Activated T-helper 1 cell treated with anti-CD3 and anti-CD28 coated beads, Interleukin-12 subunit alpha, Interleukin-12 subunit beta, Interleukin-2, Interleukin-4 antibody, amounts not matched to agents 30 ng/mL and 10 ng/mL and 1 ng/mL, durations not matched to agents 14 hours and 24 hours and 36 hours (primary cell): ENCODE results near the gene OXA1L. TPM values are rescaled to one million over a fixed set of nuclear protein-coding genes. Genes with fewer than 3 reads are reported as not detected.
"Not testable (repeated sequence)": the region's sequence is repeated elsewhere in the genome, so short reads cannot be mapped to it uniquely, and the experiment has no call there.

Source experiments
- DNase-seq: peaks from one replicate; pipeline ENCODE4 v3.0.0; 2021; ENCODE audit warnings: low spot score
- H3K27ac Mint-ChIP-seq: one replicate; pipeline ENCODE4 v1.8.0; 2021; ENCODE audit warnings: mild to moderate bottlenecking, mixed read lengths
- H3K27me3 Mint-ChIP-seq: one replicate; pipeline ENCODE4 v1.8.0; 2022; ENCODE audit warnings: mild to moderate bottlenecking, moderate library complexity, mixed read lengths; ENCODE audit not compliant: insufficient read depth
- H3K36me3 Mint-ChIP-seq: one replicate; pipeline ENCODE4 v1.8.0; 2021; ENCODE audit warnings: low read depth, mixed read lengths
- H3K4me1 Mint-ChIP-seq: one replicate; pipeline ENCODE4 v1.8.0; 2021; ENCODE audit warnings: low read depth, mixed read lengths
- H3K4me3 Mint-ChIP-seq: one replicate; pipeline ENCODE4 v1.8.0; 2021; ENCODE audit warnings: mild to moderate bottlenecking, moderate library complexity, mixed read lengths
- H3K9me3 Mint-ChIP-seq: one replicate; pipeline ENCODE4 v1.8.0; 2021; ENCODE audit warnings: mixed read lengths
- intact Hi-C: fragments of 100-400 bp; cut with micrococcal nuclease; formaldehyde crosslinking; loops from one replicate; pipeline ENCODE4 v1.15.1; 2024
- total RNA-seq: library from RNA; stranded (reverse); gene quantifications from 2 replicates; pipeline ENCODE4 v1.2.3, GENCODE V29; 2022

The OXA1L gene
- total RNA-seq, 1 donor from 2014 or later, result 127 TPM

DNA sequence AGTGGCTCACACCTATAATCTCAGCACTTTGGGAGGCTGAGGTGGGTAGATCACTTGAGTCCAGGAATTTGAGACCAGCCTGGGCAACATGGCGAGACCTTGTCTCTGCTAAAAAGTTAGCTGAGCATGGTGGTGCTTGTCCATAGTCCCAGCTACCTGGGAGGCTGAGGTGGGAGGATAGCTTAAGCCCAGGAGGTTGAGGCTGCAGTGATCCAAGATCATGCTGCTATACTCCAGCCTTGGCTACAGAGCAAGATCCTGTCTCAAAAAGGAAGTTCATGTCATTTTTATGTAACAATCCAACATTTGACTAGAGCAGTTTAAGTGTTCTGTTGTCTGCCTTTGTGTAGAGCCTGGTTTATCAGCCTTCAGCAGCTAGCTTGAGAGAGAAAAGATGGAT lies 6.2 kb downstream of the OXA1L start:
- no peak overlapping the region for H3K27ac Mint-ChIP-seq
- no peaks in the 10 kb centered on the region for H3K27me3 Mint-ChIP-seq
- no peak overlapping the region for H3K4me3 Mint-ChIP-seq
- peaks cover 54% of the 10 kb centered on the region for H3K36me3 Mint-ChIP-seq
- DNase-seq, result no peak
- peaks cover 10% of the 10 kb centered on the region for H3K4me1 Mint-ChIP-seq
- H3K9me3 Mint-ChIP-seq, result no peaks in the 10 kb centered on the region
- intact Hi-C loops, result no loop called here

GRCh38 chr14:22773162-22774010 lies 6.9 kb downstream of the OXA1L start:
- peaks cover 3% of the 10 kb centered on the region for H3K4me1 Mint-ChIP-seq
- intact Hi-C loops, result no loop called here
- no peaks in the 10 kb centered on the region for H3K27me3 Mint-ChIP-seq
- no peaks in the 10 kb centered on the region for H3K9me3 Mint-ChIP-seq
- DNase-seq, result no peak
- H3K36me3 Mint-ChIP-seq, result peaks cover 54% of the 10 kb centered on the region
- no peak overlapping the region for H3K27ac Mint-ChIP-seq
- no peak overlapping the region for H3K4me3 Mint-ChIP-seq

GRCh38 chr14:22774011-22774706 lies 7.7 kb downstream of the OXA1L start:
- Mint-ChIP-seq H3K36me3 (peaks cover 50% of the 10 kb centered on the region), H3K9me3 (no peaks in the 10 kb centered on the region), H3K27ac (no peak overlapping the region), H3K4me1 (no peaks in the 10 kb centered on the region), H3K4me3 (no peak overlapping the region), H3K27me3 (no peaks in the 10 kb centered on the region)
- DNase-seq, result no peak
- intact Hi-C loops, result no loop called here

- Mint-ChIP-seq H3K27ac (no peak overlapping the region), H3K4me3 (no peak overlapping the region), H3K27me3 (no peaks in the 10 kb centered on the region), H3K9me3 (no peaks in the 10 kb centered on the region), H3K36me3 (peaks cover 30% of the 10 kb centered on the region), H3K4me1 (no peaks in the 10 kb centered on the region)
- intact Hi-C loops, result no loop called here
- DNase-seq, result no peak
Observed at GRCh38 chr14:22776215-22776614, 9.7 kb downstream of the OXA1L start.

- DNase-seq, H3K27ac Mint-ChIP-seq: not testable (repeated sequence)
Observed at GRCh38 chr14:22776849-22777248, 10.4 kb downstream of the OXA1L start.

GRCh38 chr14:22778084-22778483 lies 11.6 kb downstream of the OXA1L start:
- H3K27ac Mint-ChIP-seq, result no peak overlapping the region
- H3K27me3 Mint-ChIP-seq, result no peaks in the 10 kb centered on the region
- intact Hi-C loops, result no loop called here
- H3K9me3 Mint-ChIP-seq, result no peaks in the 10 kb centered on the region
- no peaks in the 10 kb centered on the region for H3K4me1 Mint-ChIP-seq
- peaks cover 23% of the 10 kb centered on the region for H3K36me3 Mint-ChIP-seq
- no peak overlapping the region for H3K4me3 Mint-ChIP-seq
- DNase-seq, result no peak

More at GRCh38 chr14:22776849-22777248, 10.4 kb downstream of the OXA1L start:
- intact Hi-C loops, H3K9me3 Mint-ChIP-seq, H3K4me3 Mint-ChIP-seq, H3K4me1 Mint-ChIP-seq, H3K27me3 Mint-ChIP-seq: not testable (repeated sequence)
- peaks cover 23% of the 10 kb centered on the region for H3K36me3 Mint-ChIP-seq

DNA sequence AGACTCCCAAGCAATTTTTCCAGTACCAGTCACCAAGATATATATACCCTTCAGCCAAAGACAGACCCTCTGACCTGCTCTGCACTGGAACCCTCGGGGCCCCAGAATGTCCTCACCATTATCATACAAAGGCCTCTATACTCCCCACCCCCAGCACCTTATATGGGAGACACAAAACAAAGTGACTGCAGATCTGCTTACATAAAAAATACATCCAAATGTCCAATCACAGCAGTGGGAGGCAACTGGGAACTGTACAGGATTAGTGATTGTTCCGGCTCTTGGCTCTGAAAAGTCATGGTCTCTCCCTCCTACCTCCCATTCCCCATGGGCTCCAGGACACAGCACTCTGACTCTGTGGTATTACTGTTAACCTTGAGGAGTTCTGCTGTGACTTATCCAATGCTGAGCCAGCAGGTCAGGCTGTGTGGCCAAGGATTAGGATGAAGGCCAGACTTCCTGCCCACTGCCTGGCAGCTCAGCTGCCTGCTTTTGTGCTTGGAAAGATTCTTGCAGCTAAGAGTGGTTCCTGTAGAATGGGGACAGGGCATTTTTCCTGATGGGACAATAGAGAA lies 13.7 kb downstream of the OXA1L start:
- H3K4me1 Mint-ChIP-seq, result no peaks in the 10 kb centered on the region
- H3K9me3 Mint-ChIP-seq, result no peaks in the 10 kb centered on the region
- H3K27ac Mint-ChIP-seq, result no peak overlapping the region

DNA sequence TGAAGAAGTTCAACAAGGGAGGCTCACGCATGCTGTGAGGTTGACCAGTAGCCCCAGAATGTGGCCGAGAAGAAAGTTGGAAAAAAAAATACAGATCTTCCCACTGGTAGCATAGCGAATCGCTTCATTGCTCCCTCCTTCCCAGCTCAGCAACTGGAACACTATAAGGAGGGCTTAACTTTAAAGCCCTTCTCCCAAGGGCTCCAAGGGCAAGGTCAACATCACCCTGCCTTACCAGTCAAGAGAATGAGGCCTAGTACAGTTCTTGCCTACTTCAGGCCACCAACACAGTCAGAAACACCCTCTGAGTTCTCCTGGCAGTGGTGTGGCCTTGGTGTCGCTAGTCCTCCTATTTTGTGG lies 14.4 kb downstream of the OXA1L start:
- Mint-ChIP-seq H3K4me1 (no peaks in the 10 kb centered on the region), H3K4me3 (no peak overlapping the region), H3K9me3 (no peaks in the 10 kb centered on the region), H3K27me3 (no peaks in the 10 kb centered on the region), H3K36me3 (peaks cover 1% of the 10 kb centered on the region), H3K27ac (no peak overlapping the region)
- DNase-seq, result no peak
- intact Hi-C loops, result no loop called here

More for the DNA sequence above, 13.7 kb downstream of the OXA1L start:
- Mint-ChIP-seq H3K4me3 (no peak overlapping the region), H3K27me3 (no peaks in the 10 kb centered on the region), H3K36me3 (peaks cover 7% of the 10 kb centered on the region)
- DNase-seq, result no peak
- intact Hi-C loops, result no loop called here

DNA sequence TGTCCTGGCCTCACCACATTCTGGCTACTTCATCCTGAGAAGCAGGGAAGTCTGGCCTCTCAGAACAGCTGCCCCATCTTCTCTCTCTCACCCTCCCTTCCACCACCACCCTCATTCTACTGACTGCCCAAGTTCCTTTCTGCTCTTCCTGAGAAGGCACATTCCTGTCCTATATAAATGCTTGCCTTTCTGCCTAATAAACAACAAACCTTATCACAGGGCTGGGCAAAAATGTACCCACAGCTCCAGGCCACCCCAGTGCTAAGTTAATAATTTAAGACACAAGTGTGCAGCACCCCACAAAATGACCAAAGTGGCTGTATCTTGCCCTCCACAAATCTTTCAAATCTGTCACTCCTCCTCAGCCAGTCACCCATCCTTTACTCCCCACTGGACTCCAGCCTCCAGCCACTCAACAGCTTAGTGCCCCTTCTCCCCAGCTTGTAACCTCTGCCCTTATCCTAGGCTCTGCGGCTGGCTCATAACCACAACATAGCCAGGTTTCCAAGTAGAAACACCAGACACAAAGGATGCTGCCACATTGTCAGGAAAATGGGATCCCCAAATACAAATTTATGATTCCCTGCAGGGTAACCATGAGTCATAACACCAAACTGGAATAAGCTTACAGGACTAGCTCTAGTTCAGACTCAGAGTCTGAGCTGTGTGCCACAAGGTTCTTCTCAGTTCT lies 15.0 kb downstream of the OXA1L start:
- intact Hi-C loops, result no loop called here
- no peaks in the 10 kb centered on the region for H3K36me3 Mint-ChIP-seq
- DNase-seq, result no peak
- no peaks in the 10 kb centered on the region for H3K27me3 Mint-ChIP-seq
- no peak overlapping the region for H3K4me3 Mint-ChIP-seq
- no peak overlapping the region for H3K27ac Mint-ChIP-seq
- H3K4me1 Mint-ChIP-seq, result no peaks in the 10 kb centered on the region
- no peaks in the 10 kb centered on the region for H3K9me3 Mint-ChIP-seq

DNA sequence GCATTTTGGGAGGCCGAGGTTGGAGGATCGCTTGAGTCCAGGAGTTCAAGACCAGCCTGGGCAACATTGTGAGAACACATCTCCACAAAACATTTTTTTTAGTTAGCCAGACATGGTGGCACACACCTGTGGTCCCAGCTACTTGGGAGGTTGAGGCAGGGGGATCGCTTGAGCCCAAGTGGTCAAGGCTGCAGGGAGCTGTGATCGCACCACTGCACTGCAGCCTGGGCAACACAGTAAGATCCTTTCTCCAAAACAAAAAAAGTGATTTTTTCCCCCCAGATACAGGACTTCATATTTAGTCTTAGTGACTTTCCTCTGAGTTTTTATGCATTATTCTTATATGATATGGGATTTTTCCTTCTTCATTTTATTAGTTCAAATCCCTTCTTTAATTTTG lies 20.2 kb downstream of the OXA1L start:
- H3K27me3 Mint-ChIP-seq, result no peaks in the 10 kb centered on the region
- intact Hi-C loops, result no loop called here
- DNase-seq, result no peak
- H3K4me3 Mint-ChIP-seq, result no peak overlapping the region
- H3K9me3 Mint-ChIP-seq, result no peaks in the 10 kb centered on the region
- H3K27ac Mint-ChIP-seq, result no peak overlapping the region
- no peaks in the 10 kb centered on the region for H3K4me1 Mint-ChIP-seq
- H3K36me3 Mint-ChIP-seq, result no peaks in the 10 kb centered on the region

DNA sequence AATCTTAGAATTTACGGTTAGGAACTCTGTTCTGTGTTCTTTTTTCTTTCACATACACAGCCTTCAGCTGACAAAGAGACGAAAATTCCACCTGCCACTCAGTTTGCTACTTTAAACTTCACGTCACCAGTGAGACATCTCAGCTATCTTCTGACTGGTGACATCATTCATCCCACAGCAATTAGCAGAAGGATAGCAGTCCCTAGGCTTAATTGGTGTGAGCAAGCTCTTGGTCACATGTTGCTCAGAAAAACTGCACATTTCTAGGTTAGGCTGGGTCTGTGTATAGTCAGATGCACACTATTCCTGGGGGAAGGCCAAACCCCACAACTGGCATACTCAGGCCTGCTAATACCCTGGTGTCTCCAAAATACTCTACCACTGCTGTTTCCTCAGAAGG lies 24.8 kb downstream of the OXA1L start:
- intact Hi-C loops, result no loop called here
- DNase-seq, result no peak
- Mint-ChIP-seq H3K36me3 (no peaks in the 10 kb centered on the region), H3K27me3 (peaks cover 5% of the 10 kb centered on the region), H3K9me3 (no peaks in the 10 kb centered on the region), H3K4me1 (no peaks in the 10 kb centered on the region), H3K27ac (no peak overlapping the region), H3K4me3 (no peak overlapping the region)

- Mint-ChIP-seq H3K4me3 (no peak overlapping the region), H3K9me3 (no peaks in the 10 kb centered on the region), H3K27ac (no peak overlapping the region), H3K36me3 (no peaks in the 10 kb centered on the region), H3K4me1 (no peaks in the 10 kb centered on the region), H3K27me3 (peaks cover 10% of the 10 kb centered on the region)
- no peak for DNase-seq
- intact Hi-C loops, result no loop called here
Observed at GRCh38 chr14:22792158-22792557, 25.7 kb downstream of the OXA1L start.

DNA sequence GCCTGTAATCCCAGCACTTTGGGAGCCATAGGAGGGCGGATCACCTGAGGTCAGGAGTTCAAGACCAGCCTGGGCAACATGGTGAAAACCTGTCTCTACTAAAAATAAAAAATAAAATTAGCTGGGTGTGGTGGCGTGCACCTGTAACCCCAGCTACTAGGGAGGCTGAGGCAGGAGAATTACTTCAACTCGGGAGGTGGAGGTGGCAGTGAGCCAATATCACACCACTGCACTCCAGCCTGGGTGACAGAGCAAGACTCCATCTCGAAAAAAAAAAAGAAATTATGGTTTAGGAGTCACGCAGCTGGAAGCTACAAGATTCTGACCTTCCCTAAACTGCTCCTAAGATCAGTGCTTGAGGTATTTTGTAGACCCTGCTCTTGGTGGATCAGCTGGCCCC lies 27.1 kb downstream of the OXA1L start:
- H3K4me1 Mint-ChIP-seq, H3K27ac Mint-ChIP-seq, H3K4me3 Mint-ChIP-seq, H3K27me3 Mint-ChIP-seq, H3K36me3 Mint-ChIP-seq, intact Hi-C loops, H3K9me3 Mint-ChIP-seq, DNase-seq: not testable (repeated sequence)
